Mesothelial cell of epicardium (in vitro differentiated cells): Measurements from ENCODE around the gene LCE1C. TPM values are rescaled to one million over a fixed set of nuclear protein-coding genes. Genes with fewer than 3 reads are reported as not detected.

ENCODE experiments used
- DNase-seq, 2 experiments: peaks; one replicate each; pipeline ENCODE4 v3.0.0; 2021; ENCODE audit warnings: low spot score in 2 of 2; ENCODE audit not compliant: unreplicated experiment in 2 of 2
- H3K27ac Mint-ChIP-seq: 2 replicates; pipeline ENCODE4 v1.8.0; 2021; ENCODE audit warnings: mixed read lengths
- H3K27me3 Mint-ChIP-seq: 2 replicates; pipeline ENCODE4 v1.8.0; 2021; ENCODE audit warnings: low read depth, mixed read lengths
- H3K36me3 Mint-ChIP-seq: 2 replicates; pipeline ENCODE4 v1.8.0; 2021; ENCODE audit warnings: mixed read lengths
- H3K4me1 Mint-ChIP-seq: 2 replicates; pipeline ENCODE4 v1.8.0; 2021; ENCODE audit warnings: mixed read lengths
- H3K4me3 Mint-ChIP-seq: 2 replicates; pipeline ENCODE4 v1.8.0; 2021; ENCODE audit warnings: mild to moderate bottlenecking, moderate library complexity, mixed read lengths
- H3K9me3 Mint-ChIP-seq: 2 replicates; pipeline ENCODE4 v1.8.0; 2021; ENCODE audit warnings: mixed read lengths
- total RNA-seq: library from RNA; stranded (reverse); gene quantifications from 3 replicates; pipeline ENCODE4 v1.2.1, GENCODE V29; 2021
- TF ChIP-seq, protein P1 (sequence below): fragments of 200-600 bp; sonication (generic); IDR thresholded peaks from one replicate; pipeline ENCODE4 v1.5.0; 2021; ENCODE audit warnings: antibody characterized with exemption; ENCODE audit not compliant: unreplicated experiment

LCE1C gene
- total RNA-seq, 1 donor from 2014 or later: not detected

DNA sequence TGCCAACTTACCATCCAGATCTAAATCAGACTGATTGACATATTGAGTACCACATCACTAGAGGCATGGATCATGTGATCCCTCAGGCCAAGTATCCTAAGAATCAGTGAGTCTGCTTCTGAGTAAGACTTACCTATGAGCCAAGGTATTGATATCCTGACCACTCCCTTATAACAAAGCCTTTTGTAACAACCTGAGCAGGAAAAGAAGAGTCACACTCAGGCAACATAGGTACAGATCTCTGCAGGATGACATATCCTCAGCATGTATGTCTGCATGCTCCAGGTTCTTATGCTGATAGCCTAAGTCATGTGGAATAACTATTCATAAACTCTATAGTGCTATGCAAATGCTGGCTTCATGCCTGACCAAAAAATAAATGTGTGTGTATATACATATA lies 18.5 kb upstream of the LCE1C start:
- H3K4me3 Mint-ChIP-seq: no peak overlapping the region
- TF ChIP-seq, protein P1, sequence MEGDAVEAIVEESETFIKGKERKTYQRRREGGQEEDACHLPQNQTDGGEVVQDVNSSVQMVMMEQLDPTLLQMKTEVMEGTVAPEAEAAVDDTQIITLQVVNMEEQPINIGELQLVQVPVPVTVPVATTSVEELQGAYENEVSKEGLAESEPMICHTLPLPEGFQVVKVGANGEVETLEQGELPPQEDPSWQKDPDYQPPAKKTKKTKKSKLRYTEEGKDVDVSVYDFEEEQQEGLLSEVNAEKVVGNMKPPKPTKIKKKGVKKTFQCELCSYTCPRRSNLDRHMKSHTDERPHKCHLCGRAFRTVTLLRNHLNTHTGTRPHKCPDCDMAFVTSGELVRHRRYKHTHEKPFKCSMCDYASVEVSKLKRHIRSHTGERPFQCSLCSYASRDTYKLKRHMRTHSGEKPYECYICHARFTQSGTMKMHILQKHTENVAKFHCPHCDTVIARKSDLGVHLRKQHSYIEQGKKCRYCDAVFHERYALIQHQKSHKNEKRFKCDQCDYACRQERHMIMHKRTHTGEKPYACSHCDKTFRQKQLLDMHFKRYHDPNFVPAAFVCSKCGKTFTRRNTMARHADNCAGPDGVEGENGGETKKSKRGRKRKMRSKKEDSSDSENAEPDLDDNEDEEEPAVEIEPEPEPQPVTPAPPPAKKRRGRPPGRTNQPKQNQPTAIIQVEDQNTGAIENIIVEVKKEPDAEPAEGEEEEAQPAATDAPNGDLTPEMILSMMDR: no peak
- no peaks in the 10 kb centered on the region for H3K4me1 Mint-ChIP-seq
- peaks cover 3% of the 10 kb centered on the region for H3K36me3 Mint-ChIP-seq
- peaks cover 58% of the 10 kb centered on the region for H3K9me3 Mint-ChIP-seq
- no peak for DNase-seq
- H3K27ac Mint-ChIP-seq: no peak overlapping the region
- no peaks in the 10 kb centered on the region for H3K27me3 Mint-ChIP-seq

DNA sequence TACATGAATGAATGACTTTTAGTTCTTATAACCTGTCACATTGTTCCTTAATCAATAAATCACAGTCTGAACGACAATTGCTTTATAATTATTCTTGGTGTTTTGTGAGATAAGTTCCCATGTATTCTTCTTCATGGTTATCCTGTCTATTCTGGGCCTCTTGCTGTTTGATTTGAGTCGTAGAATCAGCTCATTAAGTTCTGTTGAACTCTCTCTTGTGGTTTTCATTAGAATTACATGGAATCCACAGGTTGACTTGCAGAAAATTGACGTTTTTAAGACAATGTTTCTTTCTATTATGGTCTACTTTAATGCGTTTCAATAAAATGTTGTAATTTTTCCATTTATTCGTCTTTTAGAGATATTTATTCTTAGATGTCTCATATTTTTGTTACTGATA lies 16.8 kb upstream of the LCE1C start:
- no peaks in the 10 kb centered on the region for H3K4me1 Mint-ChIP-seq
- H3K4me3 Mint-ChIP-seq: no peak overlapping the region
- H3K27ac Mint-ChIP-seq: no peak overlapping the region
- peaks cover 57% of the 10 kb centered on the region for H3K9me3 Mint-ChIP-seq
- DNase-seq: no peak
- H3K36me3 Mint-ChIP-seq: peaks cover 3% of the 10 kb centered on the region
- TF ChIP-seq, protein P1: no peak
- H3K27me3 Mint-ChIP-seq: no peaks in the 10 kb centered on the region

DNA sequence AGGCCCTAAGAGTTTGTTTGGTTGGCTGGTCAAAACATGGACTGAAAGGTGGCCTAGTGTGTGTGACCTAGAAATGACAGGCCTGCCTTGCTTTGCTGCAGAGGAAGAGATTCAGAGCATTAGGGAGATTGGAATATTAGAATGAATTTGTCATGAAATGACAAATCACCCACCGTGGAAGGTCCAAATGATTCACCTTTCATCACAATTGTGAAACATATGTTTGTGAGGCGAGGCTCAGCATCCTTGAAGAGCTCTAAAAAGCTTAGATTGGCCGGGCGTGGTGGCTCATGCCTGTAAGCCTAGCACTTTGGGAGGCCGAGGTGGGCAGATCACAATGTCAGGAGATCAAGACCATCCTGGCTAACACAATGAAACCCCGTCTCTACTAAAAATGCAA lies 10.9 kb upstream of the LCE1C start:
- no peak overlapping the region for H3K4me3 Mint-ChIP-seq
- TF ChIP-seq, protein P1: no peak
- H3K27me3 Mint-ChIP-seq: no peaks in the 10 kb centered on the region
- H3K4me1 Mint-ChIP-seq: no peaks in the 10 kb centered on the region
- no peaks in the 10 kb centered on the region for H3K36me3 Mint-ChIP-seq
- peaks cover 54% of the 10 kb centered on the region for H3K9me3 Mint-ChIP-seq
- no peak overlapping the region for H3K27ac Mint-ChIP-seq
- DNase-seq: no peak

DNA sequence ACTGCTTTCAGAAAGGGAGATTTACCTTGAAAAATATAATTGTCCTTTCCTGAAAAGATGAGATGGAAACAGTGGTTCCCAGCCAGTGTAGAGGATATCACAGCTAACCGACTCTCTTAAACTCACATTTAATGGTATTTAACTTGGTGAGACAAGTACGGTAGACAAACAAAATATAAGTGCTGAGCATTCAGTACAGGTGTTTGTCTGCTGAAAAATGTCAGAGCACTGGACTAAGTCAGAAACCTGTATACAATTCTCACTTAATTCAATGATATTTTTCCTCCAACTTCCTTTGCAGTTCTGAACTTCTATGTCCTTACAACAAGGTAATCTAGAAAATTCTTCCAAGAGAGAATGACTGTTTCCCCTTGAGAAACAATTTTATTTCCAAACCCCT lies 5.2 kb upstream of the LCE1C start, which contains the start of gene LCE1B:
Gene LCE1B (plus strand): TSS at position 301 of the 400 bp plus-strand sequence. CDS start 476 bp downstream, outside the sequence.
- Mint-ChIP-seq H3K9me3 (peaks cover 54% of the 10 kb centered on the region), H3K36me3 (no peaks in the 10 kb centered on the region), H3K27ac (no peak within 1 kb of the TSS), H3K4me1 (no peaks in the 10 kb centered on the region), H3K4me3 (no peak within 1 kb of the TSS), H3K27me3 (no peaks in the 10 kb centered on the region)
- TF ChIP-seq, protein P1: no peak
- DNase-seq: no peak

DNA sequence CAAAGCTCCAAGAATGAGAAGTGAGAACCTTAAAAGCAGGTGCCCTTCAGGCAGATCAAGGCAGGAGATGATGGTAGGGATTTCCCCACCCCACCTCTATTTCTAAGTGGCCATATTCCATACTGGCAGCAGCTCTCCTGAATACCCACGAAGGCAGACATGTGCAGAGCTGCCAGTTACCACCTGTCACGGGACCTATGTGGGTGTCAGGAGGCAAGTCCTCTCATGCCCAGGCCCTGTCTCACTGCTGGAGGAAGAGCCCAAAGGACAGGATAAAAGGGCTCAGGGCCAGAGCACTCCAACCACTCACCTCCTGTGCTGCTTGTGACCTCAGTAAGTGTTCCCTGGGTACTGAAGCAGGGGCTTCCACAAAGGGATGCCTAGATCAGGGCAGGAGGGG lies 4.6 kb upstream of the LCE1C start:
- H3K4me1 Mint-ChIP-seq: no peaks in the 10 kb centered on the region
- no peaks in the 10 kb centered on the region for H3K36me3 Mint-ChIP-seq
- DNase-seq: no peak
- TF ChIP-seq, protein P1: no peak
- H3K27ac Mint-ChIP-seq: no peak overlapping the region
- no peaks in the 10 kb centered on the region for H3K27me3 Mint-ChIP-seq
- peaks cover 56% of the 10 kb centered on the region for H3K9me3 Mint-ChIP-seq
- H3K4me3 Mint-ChIP-seq: no peak overlapping the region

DNA sequence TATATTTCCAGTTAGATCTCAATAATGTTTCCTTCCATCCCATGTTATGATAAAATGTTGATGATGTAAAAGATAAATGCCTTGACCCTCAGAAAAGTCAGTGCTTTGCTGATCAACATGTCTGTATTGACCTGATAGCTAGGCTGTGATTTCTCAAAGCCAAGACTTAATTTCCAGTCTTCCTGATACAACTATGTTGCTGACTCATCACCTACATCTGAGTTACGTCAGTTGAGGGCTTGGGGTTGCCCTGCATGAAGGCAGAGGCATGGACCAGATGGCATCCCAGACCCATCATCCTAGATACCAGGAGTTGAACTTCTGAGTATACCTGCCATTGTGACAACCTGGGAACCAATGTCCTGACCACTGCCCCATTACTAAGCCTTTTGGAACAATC lies 5.1 kb downstream of the LCE1C start:
- TF ChIP-seq, protein P1: no peak
- no peak for DNase-seq
- H3K27ac Mint-ChIP-seq: no peak overlapping the region
- H3K36me3 Mint-ChIP-seq: peaks cover 2% of the 10 kb centered on the region
- H3K4me1 Mint-ChIP-seq: no peaks in the 10 kb centered on the region
- no peak overlapping the region for H3K4me3 Mint-ChIP-seq
- peaks cover 70% of the 10 kb centered on the region for H3K9me3 Mint-ChIP-seq
- no peaks in the 10 kb centered on the region for H3K27me3 Mint-ChIP-seq
